ENCODE measurements around the gene RBFA.

DNA sequence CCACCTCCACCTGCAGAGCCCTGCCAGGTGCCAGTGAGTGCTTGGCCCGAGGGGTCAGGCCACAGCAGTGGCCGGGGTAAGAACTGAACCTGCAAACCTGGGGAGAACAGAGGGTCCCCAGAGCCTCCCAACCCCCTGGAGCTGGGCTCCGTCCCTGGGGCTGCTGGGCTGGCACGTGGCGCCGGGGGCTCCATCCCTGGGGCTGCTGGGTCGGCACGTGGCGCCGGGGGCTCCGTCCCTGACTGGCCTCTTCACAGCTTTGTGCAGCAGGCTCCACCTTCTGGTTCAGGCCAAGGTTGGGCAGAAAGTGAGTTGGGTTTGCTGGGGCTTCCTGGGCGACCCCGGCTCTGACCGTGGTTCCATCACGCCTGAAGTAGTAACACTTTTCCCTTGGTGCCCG is 12.2 kb downstream of the RBFA start:
- TF ChIP-seq, protein P1, sequence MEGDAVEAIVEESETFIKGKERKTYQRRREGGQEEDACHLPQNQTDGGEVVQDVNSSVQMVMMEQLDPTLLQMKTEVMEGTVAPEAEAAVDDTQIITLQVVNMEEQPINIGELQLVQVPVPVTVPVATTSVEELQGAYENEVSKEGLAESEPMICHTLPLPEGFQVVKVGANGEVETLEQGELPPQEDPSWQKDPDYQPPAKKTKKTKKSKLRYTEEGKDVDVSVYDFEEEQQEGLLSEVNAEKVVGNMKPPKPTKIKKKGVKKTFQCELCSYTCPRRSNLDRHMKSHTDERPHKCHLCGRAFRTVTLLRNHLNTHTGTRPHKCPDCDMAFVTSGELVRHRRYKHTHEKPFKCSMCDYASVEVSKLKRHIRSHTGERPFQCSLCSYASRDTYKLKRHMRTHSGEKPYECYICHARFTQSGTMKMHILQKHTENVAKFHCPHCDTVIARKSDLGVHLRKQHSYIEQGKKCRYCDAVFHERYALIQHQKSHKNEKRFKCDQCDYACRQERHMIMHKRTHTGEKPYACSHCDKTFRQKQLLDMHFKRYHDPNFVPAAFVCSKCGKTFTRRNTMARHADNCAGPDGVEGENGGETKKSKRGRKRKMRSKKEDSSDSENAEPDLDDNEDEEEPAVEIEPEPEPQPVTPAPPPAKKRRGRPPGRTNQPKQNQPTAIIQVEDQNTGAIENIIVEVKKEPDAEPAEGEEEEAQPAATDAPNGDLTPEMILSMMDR (conservative IDR thresholded peaks at IDR 0.05 in 1 of 2, IDR thresholded peaks at IDR 0.05 in 1 of 2; ENCODE audit: low read depth in 1 of 2, low read length in 2 of 2): no peak
- no peak for TF ChIP-seq EZH2 (IDR thresholded peaks at IDR 0.05; ENCODE audit: low read length, missing control alignments)
